IMR-90 (cell line): Measurements from ENCODE around the gene NELL1. TPM values are rescaled to one million over a fixed set of nuclear protein-coding genes. Genes with fewer than 3 reads are reported as not detected.

Source experiments
- ATAC-seq: fragments of 200-7000 bp; cut with Tn5 transposase; 2 replicates; pipeline ENCODE4 v1.9.1; 2020; ENCODE audit warnings: low read depth, mild to moderate bottlenecking, moderate library complexity
- BruUV-seq: library from RNA; stranded (reverse); fragments of 400-500 nt; replicated peaks from 2 replicates; lab custom pipeline; 2021; lab: Mats Ljungman, UMichigan
- CTCF ChIA-PET: fragments of 300-600 bp; formaldehyde crosslinking; extraction: SDS; loops from one replicate; lab custom pipeline; 2021; ENCODE audit warnings: antibody characterized with exemption; lab: Yijun Ruan, JAX
- POLR2A ChIA-PET: fragments of 300-600 bp; sonication (Branson Sonifier 250); formaldehyde crosslinking; loops from one replicate; lab custom pipeline; 2022; ENCODE audit warnings: antibody characterized with exemption; ENCODE audit not compliant: unreplicated experiment; lab: Charles Lee
- DNase-seq: peaks from one replicate; pipeline ENCODE4 v3.0.0; 2013
- H2AFZ ChIP-seq: replicated peaks from 2 replicates; pipeline ENCODE3; 2013; ENCODE audit warnings: low read length, mild to moderate bottlenecking; ENCODE audit not compliant: poor library complexity
- H2AK5ac ChIP-seq: 2 replicates; pipeline ENCODE4 v1.6.1; 2013; ENCODE audit warnings: low read depth, low read length, inconsistent platforms
- H2AK9ac ChIP-seq: replicated peaks from 2 replicates; pipeline ENCODE3; 2013; ENCODE audit warnings: mild to moderate bottlenecking, low read depth, low read length, moderate library complexity; ENCODE audit not compliant: poor library complexity
- H2BK120ac ChIP-seq: 2 replicates; pipeline ENCODE4 v1.6.1; 2013; ENCODE audit warnings: low read depth, low read length, inconsistent platforms
- H2BK15ac ChIP-seq: 3 replicates; pipeline ENCODE4 v1.6.1; 2013; ENCODE audit warnings: low read depth, low read length, inconsistent platforms
- H2BK20ac ChIP-seq: 2 replicates; pipeline ENCODE4 v1.6.1; 2013; ENCODE audit warnings: low read depth, mild to moderate bottlenecking, inconsistent platforms, low read length, moderate library complexity
- H2BK5ac ChIP-seq: 2 replicates; pipeline ENCODE4 v1.6.1; 2013; ENCODE audit warnings: mild to moderate bottlenecking, low read depth, low read length, inconsistent platforms; ENCODE audit not compliant: poor library complexity, severe bottlenecking
- H3K14ac ChIP-seq: replicated peaks from 2 replicates; pipeline ENCODE4 v1.6.1; 2013; ENCODE audit warnings: low read depth, low read length, inconsistent platforms
- H3K18ac ChIP-seq: 2 replicates; pipeline ENCODE4 v1.6.1; 2013; ENCODE audit warnings: low read depth, low read length, control low read depth
- H3K23ac ChIP-seq: 2 replicates; pipeline ENCODE4 v1.6.1; 2013; ENCODE audit warnings: low read depth, low read length, inconsistent platforms
- H3K27ac ChIP-seq: 2 replicates; pipeline ENCODE4 v1.5.1; 2013; ENCODE audit warnings: mild to moderate bottlenecking, control low read depth, low read length; ENCODE audit not compliant: insufficient read depth
- H3K27me3 ChIP-seq: 2 replicates; pipeline ENCODE4 v1.6.1; 2013; ENCODE audit warnings: low read length; ENCODE audit not compliant: control insufficient read depth, insufficient read depth
- H3K36me3 ChIP-seq: 2 replicates; pipeline ENCODE4 v1.6.1; 2013; ENCODE audit warnings: low read length, mixed read lengths; ENCODE audit not compliant: control insufficient read depth, insufficient read depth
- H3K4ac ChIP-seq: 2 replicates; pipeline ENCODE4 v1.6.1; 2013; ENCODE audit warnings: low read depth, low read length, inconsistent platforms
- H3K4me1 ChIP-seq: 2 replicates; pipeline ENCODE4 v1.6.1; 2013; ENCODE audit warnings: low read length, mixed read lengths; ENCODE audit not compliant: control insufficient read depth, insufficient read depth
- H3K4me2 ChIP-seq: 2 replicates; pipeline ENCODE4 v1.6.1; 2013; ENCODE audit warnings: low read depth, mild to moderate bottlenecking, control low read depth, low read length, moderate library complexity
- H3K4me3 ChIP-seq: 2 replicates; pipeline ENCODE4 v1.5.1; 2013; ENCODE audit warnings: low read depth, mild to moderate bottlenecking, control low read depth, low read length, moderate library complexity; ENCODE audit not compliant: insufficient read depth
- H3K56ac ChIP-seq: 2 replicates; pipeline ENCODE4 v1.6.1; 2013; ENCODE audit warnings: low read length, inconsistent platforms; ENCODE audit not compliant: insufficient read depth; ENCODE audit errors: extremely low read depth
- H3K79me1 ChIP-seq, 2 experiments: 2 replicates each; pipeline ENCODE4 v1.6.1; 2013; ENCODE audit warnings: low read length in 2 of 2, inconsistent platforms in 1 of 2, low read depth in 1 of 2
- H3K9ac ChIP-seq: 2 replicates; pipeline ENCODE4 v1.6.1; 2013; ENCODE audit warnings: low read depth, low read length, control low read depth
- H3K9me1 ChIP-seq: 2 replicates; pipeline ENCODE4 v1.6.1; 2013; ENCODE audit warnings: low read length, inconsistent platforms; ENCODE audit not compliant: insufficient read depth
- H3K9me3 ChIP-seq: 2 replicates; pipeline ENCODE4 v1.6.1; 2013; ENCODE audit warnings: low read length; ENCODE audit not compliant: control insufficient read depth, insufficient read depth
- H4K20me1 ChIP-seq: 2 replicates; pipeline ENCODE4 v1.6.1; 2013; ENCODE audit warnings: low read length, inconsistent platforms; ENCODE audit not compliant: insufficient read depth
- H4K5ac ChIP-seq: 2 replicates; pipeline ENCODE4 v1.6.1; 2013; ENCODE audit warnings: mild to moderate bottlenecking, low read depth, low read length, control low read depth
- H4K8ac ChIP-seq, 2 experiments: 2 replicates each; pipeline ENCODE4 v1.6.1; 2013; ENCODE audit warnings: low read depth in 2 of 2, low read length in 2 of 2, control low read depth in 1 of 2, inconsistent platforms in 1 of 2
- H4K91ac ChIP-seq: 2 replicates; pipeline ENCODE4 v1.6.1; 2013; ENCODE audit warnings: low read depth, low read length, inconsistent platforms; ENCODE audit not compliant: insufficient read depth
- BHLHE40 ChIP-seq: fragments of 150-350 bp; IDR thresholded peaks from 2 replicates; pipeline ENCODE4 v1.6.1; 2016; ENCODE audit warnings: mild to moderate bottlenecking, low read depth, low read length
- CEBPB ChIP-seq: IDR thresholded peaks from 2 replicates; pipeline ENCODE4 v1.6.1; 2012; ENCODE audit warnings: low read depth, low read length, improper control_type of control experiment
- CHD1 ChIP-seq: IDR thresholded peaks from 2 replicates; pipeline ENCODE4 v1.6.1; 2012; ENCODE audit warnings: low read depth, low read length, improper control_type of control experiment
- CTCF ChIP-seq: conservative IDR thresholded peaks from 2 replicates; pipeline ENCODE4 v1.5.1; 2012; ENCODE audit warnings: mild to moderate bottlenecking, low read depth, low read length, improper control_type of control experiment
- ELK1 ChIP-seq: fragments of 150-350 bp; IDR thresholded peaks from 2 replicates; pipeline ENCODE4 v1.6.1; 2016; ENCODE audit warnings: low read depth, mild to moderate bottlenecking, low read length, moderate library complexity, borderline replicate concordance
- FOS ChIP-seq: fragments of 150-350 bp; IDR thresholded peaks from 2 replicates; pipeline ENCODE4 v1.6.1; 2016; ENCODE audit warnings: low read depth, low read length
- MAFK ChIP-seq: IDR thresholded peaks from 2 replicates; pipeline ENCODE4 v1.6.1; 2012; ENCODE audit warnings: low read depth, low read length, improper control_type of control experiment
- MAZ ChIP-seq: IDR thresholded peaks from 2 replicates; pipeline ENCODE4 v1.6.1; 2012; ENCODE audit warnings: low read depth, mild to moderate bottlenecking, low read length, improper control_type of control experiment, moderate library complexity, borderline replicate concordance
- MXI1 ChIP-seq: IDR thresholded peaks from 2 replicates; pipeline ENCODE4 v1.6.1; 2012; ENCODE audit warnings: low read depth, mild to moderate bottlenecking, low read length, moderate library complexity, borderline replicate concordance
- NFE2L2 ChIP-seq: fragments of 150-350 bp; IDR thresholded peaks from 2 replicates; pipeline ENCODE4 v1.6.1; 2016; ENCODE audit warnings: low read depth, mild to moderate bottlenecking, low read length
- POLR2A ChIP-seq: IDR thresholded peaks from 2 replicates; pipeline ENCODE4 v1.6.1; 2012; ENCODE audit warnings: mild to moderate bottlenecking, low read depth, low read length
- RAD21 ChIP-seq: IDR thresholded peaks from 2 replicates; pipeline ENCODE4 v1.6.1; 2012; ENCODE audit warnings: low read length, improper control_type of control experiment
- RCOR1 ChIP-seq: IDR thresholded peaks from 2 replicates; pipeline ENCODE4 v1.6.1; 2012; ENCODE audit warnings: mild to moderate bottlenecking, low read length, improper control_type of control experiment; ENCODE audit not compliant: insufficient replicate concordance
- RFX5 ChIP-seq: IDR thresholded peaks from 2 replicates; pipeline ENCODE4 v1.8.0; 2012; ENCODE audit warnings: low read depth, mild to moderate bottlenecking, low read length, moderate library complexity
- SMC3 ChIP-seq: fragments of 150-350 bp; IDR thresholded peaks from 2 replicates; pipeline ENCODE4 v1.6.1; 2016; ENCODE audit warnings: low read depth, mild to moderate bottlenecking, antibody characterized with exemption, low read length, moderate library complexity
- USF2 ChIP-seq: fragments of 150-350 bp; IDR thresholded peaks from 2 replicates; pipeline ENCODE4 v1.6.1; 2017; ENCODE audit warnings: mild to moderate bottlenecking, antibody characterized with exemption, low read length, low read depth
- WGBS, 2 experiments: methylation state at CpG; one replicate each; pipeline versions ENCODE4 v1.1.5 to v1.1.7; 2013; ENCODE audit warnings: missing lambda C conversion rate in 2 of 2; ENCODE audit not compliant: insufficient read length in 1 of 2; ENCODE audit errors: extremely low coverage in 2 of 2; 5-methylcytosine and 5-hydroxymethylcytosine counted together
- dilution Hi-C: fragments of 300-500 bp; cut with HindIII; formaldehyde crosslinking; loops from one replicate; pipeline ENCODE4 v1.14.3; 2018; ENCODE audit warnings: low sequenced_read_pairs; ENCODE audit not compliant: unreplicated experiment
- in situ Hi-C: fragments of 300-500 bp; cut with MboI; formaldehyde crosslinking; loops from 3 replicates; pipeline ENCODE4 v1.14.3; 2019; ENCODE audit warnings: low sequenced_read_pairs, inconsistent platforms, mixed read lengths
- intact Hi-C: fragments of 100-400 bp; cut with micrococcal nuclease; formaldehyde crosslinking; loops from 2 replicates; pipeline ENCODE4 v1.10.0; 2022
- polyA plus RNA-seq, 3 experiments: library from polyadenylated mRNA; depleted of rRNA; stranded (reverse); fragments of >200 nt; gene quantifications; 2 replicates each; pipeline ENCODE4 v1.2.3, GENCODE V29; 2012; ENCODE audit warnings: low replicate concordance in 1 of 3
- total RNA-seq: library from RNA; depleted of rRNA; stranded (reverse); fragments of >200 nt; gene quantifications from 2 replicates; pipeline ENCODE4 v1.2.3, GENCODE V29; 2012

NELL1 gene
- total and polyA plus RNA-seq, 2 of the 4 experiments (the other 2 are of a cell fraction) = not detected

GRCh38 chr11:20762116-20762844 lies 92.9 kb downstream of the NELL1 start:
- H3K18ac ChIP-seq = no peak overlapping the region
- H2AFZ ChIP-seq = no peak overlapping the region
- WGBS, 2 experiments = 36% methylated on average over 3 of the region's 13 CpGs; no CpG with 5 or more reads in 1 of the 2 experiments
- dilution Hi-C loops (no loop called here), intact Hi-C loops (no loop called here), in situ Hi-C loops (no loop called here)
- peaks cover 28% of the 10 kb centered on the region for H3K9me3 ChIP-seq
- no peak overlapping the region for H3K4ac ChIP-seq
- H3K36me3 ChIP-seq = no peaks in the 10 kb centered on the region
- no peaks in the 10 kb centered on the region for H3K79me1 ChIP-seq
- H2BK120ac ChIP-seq = no peak overlapping the region
- no peaks in the 10 kb centered on the region for H3K9me1 ChIP-seq
- no peak overlapping the region for H2AK9ac ChIP-seq
- no peak overlapping the region for H2BK5ac ChIP-seq
- H3K9ac ChIP-seq = no peak overlapping the region
- H3K4me3 ChIP-seq = no peak overlapping the region
- DNase-seq (no peak), ATAC-seq (no peak)
- no peak overlapping the region for H3K4me2 ChIP-seq
- no peak for TF ChIP-seq CTCF
- no peak for TF ChIP-seq MAFK
- TF ChIP-seq CEBPB = no peak
- no peak for TF ChIP-seq RFX5
- no peak for TF ChIP-seq FOS
- no peak for TF ChIP-seq MXI1
- no peak for TF ChIP-seq RAD21
- TF ChIP-seq USF2 = no peak
- no peak for TF ChIP-seq RCOR1
- TF ChIP-seq POLR2A = no peak
- TF ChIP-seq ELK1 = no peak
- no peak for TF ChIP-seq MAZ
- TF ChIP-seq BHLHE40 = no peak
- TF ChIP-seq CHD1 = no peak
- no peak for TF ChIP-seq NFE2L2
- no peak for TF ChIP-seq SMC3
- H2BK15ac ChIP-seq = no peak overlapping the region
- H4K20me1 ChIP-seq = no peaks in the 10 kb centered on the region
- H2AK5ac ChIP-seq = no peak overlapping the region
- no peak overlapping the region for H4K8ac ChIP-seq
- CTCF ChIA-PET = no interaction called here
- H4K5ac ChIP-seq = no peak overlapping the region
- H3K23ac ChIP-seq = no peak overlapping the region
- POLR2A ChIA-PET = no interaction called here
- no peaks in the 10 kb centered on the region for H3K4me1 ChIP-seq
- no peak overlapping the region for H3K56ac ChIP-seq
- H4K91ac ChIP-seq = no peak overlapping the region
- BruUV-seq = no TSS peak
- H3K27ac ChIP-seq = no peak overlapping the region
- H3K14ac ChIP-seq = no peak overlapping the region
- H3K27me3 ChIP-seq = no peaks in the 10 kb centered on the region
- H2BK20ac ChIP-seq = no peak overlapping the region
